Stimulated activated CD4-positive, alpha-beta T cell treated with anti-CD3 and anti-CD28 coated beads, TNF-alpha, amount 100 ng/mL, for 48 hours (primary cell): ENCODE results near the gene DIP2A.

ENCODE experiments used
- DNase-seq, 3 donors: peaks; one replicate each; pipeline ENCODE4 v3.0.0-alpha.2; 2020; ENCODE audit warnings: low read depth in 3 of 3

Gene DIP2A

DNA sequence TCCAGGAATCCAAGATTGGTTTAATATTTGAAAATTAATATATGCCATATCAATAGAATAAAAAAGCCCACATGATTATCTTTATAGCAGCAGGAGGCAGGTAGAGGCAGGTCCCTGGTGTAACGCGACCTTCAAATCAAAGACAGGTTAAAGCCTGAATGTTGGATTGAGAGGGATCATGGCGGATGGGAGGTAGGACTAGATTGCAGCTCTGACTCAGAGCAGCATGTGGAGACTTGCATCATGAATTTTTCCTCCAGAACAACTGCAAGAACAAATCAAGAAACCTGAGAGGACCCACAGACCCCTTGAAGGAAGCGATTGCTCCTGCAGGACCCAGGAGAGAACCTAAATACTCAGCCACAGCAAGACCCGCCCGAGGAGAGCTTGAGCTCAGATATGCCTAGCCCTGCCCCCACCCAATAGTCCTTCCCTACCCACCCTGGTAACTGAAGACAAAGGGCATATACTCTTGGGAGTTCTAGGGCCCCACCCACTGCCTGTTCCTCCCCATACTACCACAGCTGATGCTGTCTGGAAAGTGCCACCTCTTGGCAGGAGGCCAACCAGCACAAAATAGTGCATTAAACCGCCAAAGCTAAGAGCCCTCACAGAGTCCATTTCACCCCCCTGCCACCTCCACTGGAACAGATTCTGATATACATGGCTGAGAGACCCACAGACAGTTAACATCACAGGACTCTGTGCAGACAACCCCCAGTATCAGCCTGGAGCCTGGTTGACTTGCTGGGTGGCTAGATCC, 126.7 kb downstream of the DIP2A start:
- DNase-seq: no peak

DNA sequence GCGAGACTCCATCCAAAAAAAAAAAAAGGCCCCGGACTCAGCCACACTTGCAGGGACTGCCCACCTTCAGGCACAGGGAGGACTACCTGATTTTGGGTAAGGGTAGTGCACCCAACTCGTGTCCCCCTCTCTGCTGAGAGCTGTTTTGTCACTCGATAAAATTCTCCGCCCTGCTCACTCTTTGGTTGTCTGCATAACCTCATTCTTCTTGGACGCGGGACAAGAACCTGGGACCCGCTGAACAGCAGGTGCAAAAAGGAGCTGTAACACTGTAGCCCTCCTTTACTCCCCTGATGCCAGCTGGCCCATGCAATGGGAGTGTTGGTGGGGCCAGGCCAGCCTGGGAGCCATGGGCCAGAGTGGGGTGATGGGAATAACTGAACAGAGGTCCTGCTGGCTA, 135.6 kb downstream of the DIP2A start:
- DNase-seq: no peak

DNA sequence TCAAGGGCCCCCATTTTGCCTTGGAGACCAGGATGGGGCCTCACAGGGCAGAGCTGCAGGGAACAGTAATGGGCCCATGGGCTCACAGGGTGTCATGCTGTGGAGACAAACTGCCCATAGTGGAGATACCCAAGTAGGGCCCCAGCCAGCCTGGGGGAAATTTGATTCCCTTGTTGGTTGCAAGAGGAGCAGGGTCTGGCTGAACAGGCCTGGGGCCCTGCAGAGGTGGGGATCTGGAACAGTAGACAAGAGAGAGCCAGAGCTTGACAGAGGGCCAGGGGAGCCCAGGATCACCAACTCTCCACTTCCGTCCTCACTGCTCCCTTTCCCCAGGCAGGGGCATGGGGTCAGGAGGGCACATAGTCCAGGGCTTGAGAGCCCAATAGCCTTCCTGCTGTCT, 137.5 kb downstream of the DIP2A start:
- DNase-seq: no peak

DNA sequence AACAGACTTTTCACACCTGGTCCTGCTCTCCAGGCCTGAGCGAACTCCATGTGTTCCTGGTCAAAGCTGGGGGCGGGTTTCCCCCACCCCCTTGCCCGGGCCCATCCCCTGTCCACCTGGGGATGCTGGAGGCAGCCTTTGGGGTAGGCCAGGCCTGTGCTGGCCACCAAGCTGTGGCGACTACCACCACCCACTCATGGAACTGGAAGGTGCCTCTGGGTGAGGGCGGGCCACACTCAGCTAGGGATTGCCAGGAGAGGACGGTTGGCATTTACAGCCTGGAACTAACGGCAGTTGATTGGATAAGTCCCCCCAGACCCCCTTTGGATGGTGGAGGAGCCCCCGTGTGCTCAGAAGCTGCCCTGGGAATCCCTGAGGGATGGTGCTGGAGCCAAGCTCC, 138.3 kb downstream of the DIP2A start:
- DNase-seq: no peak

DNA sequence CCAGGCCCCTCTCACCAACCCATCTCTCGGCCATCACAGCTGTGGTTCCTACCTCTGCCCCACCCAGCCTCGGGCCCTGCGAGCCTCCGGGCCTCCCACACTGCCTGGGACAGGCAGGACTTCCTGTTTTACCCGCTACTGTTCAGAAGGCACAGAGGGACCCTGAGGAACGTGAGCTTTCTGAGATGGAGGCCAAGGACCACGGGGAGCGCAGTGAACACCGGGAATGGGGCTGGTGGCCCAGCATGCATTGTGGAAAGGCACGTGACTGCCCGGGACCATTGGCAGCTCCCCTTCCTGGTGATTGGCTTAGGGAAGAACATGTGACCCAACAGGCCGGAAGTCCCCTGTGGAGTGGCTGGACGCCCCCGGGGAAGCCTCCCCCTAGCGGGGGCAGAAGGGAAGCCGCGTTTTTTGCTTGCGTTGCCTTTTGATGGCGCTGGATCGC, 139.2 kb downstream of the DIP2A start:
- DNase-seq: no peak

DNA sequence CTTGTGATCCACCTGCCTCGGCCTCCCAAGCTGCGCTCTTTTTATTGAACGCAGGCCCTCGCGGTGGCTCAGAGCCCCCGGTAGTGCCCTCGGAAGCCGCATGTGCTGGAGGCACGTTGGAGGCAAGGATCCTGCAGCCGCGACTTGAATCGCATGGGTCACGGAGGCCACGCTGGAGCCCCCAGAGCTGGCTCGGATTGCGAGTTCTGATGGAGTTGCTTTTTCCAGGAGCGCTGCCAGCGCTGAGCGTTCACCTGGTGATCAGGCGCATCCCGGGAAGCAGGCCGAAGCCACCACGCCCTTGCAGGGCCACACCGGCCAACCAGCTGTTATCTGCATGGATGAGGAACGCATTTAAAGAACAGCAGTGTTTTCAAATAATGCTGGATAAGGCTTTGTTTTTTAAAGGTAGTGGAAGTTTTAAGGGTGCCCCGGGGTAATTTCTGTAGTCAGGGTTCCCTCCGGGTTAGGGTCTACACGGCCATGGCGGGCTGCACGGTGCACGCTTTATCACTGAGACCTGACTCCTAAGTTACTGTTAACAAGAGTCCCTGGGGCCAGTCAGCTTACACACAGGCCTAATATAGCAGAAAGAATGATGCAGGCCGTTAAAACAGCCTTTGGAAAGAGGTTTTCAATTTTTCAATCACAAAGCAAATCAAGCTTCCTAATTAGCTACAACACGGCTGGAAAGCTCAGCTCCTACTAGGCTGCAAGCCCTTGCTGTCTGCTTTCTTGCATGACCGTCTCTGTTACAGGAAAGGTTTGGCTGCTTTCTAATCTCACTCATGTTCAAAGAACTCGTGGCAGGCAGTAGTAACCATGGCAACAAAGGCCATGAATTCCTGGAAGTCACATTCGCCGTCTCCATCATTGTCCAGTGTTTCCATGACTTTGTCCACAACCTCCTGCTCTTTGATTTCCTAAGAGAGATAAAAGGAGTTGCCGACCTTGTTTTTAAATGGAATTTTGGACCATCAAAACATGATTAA, 140.2 kb downstream of the DIP2A start:
- no peak for DNase-seq

DNA sequence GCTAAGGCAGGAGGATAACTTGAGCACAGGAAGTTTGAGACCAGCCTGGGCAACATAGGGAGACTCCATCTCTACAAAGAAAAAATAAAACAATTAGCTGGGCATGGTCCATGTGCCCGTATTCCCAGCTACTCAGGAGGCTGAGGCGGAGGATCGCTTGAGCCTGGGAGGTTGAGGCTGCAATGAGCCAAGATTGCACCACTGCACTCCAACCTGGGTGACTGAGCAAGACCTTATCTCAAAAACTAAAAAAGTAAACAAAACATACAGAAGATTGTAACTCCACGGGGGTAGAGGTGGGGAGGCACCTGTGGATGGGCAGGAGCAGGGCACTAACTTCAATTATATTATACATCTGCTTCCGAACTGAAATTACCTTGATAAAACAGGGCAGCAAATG, 141.6 kb downstream of the DIP2A start:
- no peak for DNase-seq

DNA sequence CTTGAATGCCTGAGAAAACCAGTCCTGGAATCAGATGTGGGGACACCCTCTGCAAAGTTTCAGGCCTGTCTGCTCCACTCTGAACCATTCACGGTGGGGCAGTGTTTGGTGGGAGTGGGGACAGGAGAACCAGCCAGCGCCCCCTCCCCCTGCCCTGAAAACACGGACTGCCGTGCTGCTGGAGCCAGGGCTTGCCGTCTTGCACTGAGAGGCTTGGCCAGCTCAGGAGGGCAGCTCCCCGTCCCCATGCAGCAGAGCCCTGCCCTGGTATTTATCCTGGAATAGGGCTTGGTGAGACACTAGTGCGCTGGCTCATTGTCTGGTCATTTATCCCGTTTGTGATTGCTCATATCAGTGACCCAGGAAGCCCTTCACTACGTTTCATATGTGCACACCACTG, 142.3 kb downstream of the DIP2A start:
- no peak for DNase-seq

DNA sequence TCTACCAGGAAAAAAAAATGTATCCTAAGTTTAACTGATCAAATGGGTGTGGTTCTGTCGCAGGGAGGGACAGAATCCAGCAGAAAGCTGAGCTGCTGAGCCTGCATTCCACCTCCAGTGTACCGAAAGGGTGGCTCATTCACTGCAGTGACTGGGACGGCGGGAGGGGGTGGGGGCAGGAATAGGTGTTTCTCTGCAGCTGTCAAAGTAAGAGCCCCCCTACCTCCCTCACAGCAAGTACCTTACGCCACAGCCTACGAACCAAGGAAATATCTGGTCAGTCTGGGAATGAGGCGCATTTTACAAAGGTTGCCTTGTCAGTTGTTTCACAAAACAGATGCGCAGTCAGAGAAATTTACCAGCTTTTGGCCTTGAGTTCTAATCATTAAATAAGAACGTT, 144.5 kb downstream of the DIP2A start:
- no peak for DNase-seq

DNA sequence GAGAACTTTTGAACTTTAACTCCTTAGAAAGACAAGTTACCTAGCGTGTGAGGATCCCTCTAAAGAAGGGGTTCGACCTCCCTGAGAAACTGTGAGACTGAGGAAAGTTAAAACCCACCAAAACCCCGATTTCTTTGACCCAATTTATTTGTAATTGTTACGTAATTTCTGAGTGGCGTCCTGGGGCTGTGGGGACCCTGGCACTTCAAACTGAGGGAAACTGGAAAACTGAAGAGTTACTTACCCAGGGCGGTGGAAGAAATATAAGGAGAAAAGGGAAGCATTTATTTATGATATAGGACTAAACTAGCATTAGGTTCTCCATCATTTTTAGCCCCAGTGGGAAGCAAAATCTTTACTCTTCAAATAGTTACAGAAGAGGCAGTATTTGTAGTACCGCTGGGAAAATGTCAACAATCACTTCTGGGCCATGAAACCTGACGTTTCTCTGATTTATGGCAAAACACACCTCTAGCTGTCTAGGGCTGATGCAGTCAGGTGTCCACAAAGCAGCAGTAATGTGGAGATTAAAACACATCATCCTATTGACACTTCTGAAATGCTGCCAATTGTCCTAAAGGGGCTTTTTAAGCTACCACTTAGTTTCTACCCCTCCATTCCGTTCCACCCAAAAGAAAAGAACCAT, 145.8 kb downstream of the DIP2A start:
- DNase-seq: no peak

DNA sequence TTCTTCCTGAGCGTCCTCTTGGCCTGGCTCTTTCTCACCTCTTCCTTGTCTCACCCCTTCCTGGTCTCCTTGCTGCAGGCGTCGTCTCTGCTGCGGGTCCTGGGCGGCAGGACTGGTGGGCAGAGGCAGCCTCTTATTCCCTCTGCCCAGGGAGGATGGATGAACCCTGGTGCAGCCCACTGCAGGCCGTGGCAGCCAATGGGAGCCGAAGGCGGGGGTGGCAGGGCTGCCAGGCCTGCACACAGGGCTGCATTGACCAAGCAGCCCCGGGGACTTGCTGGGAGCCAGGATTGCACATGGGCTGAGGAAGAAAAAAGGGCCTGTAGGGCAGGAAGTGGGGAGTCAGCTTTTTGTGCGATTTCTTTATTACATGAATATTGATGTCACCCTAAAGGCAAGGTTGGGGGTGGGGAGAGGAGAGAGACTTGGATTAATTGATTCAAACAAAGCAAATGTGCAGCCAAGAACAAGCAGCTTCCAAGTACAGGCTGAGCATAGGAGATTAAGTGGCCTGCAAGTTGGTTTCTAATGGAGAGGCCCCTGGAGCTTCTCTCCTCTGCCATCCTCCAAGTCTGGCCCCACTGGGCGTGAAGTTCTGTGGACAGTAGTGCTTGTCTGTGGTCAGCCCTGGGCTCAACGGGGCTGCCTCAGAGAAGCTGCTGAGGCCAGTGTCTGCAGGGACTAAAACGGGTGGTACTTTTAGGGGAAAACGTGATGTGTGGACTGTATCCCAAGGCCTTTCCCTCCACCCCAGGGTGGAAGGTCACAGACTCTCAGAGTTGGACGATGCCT, 146.5 kb downstream of the DIP2A start, which contains the start of gene S100B:
S100B (minus strand) TSS at position 108 of the 792 bp plus-strand sequence. CDS start 2,667 bp downstream, outside the sequence.
- DNase-seq: no peak

DNA sequence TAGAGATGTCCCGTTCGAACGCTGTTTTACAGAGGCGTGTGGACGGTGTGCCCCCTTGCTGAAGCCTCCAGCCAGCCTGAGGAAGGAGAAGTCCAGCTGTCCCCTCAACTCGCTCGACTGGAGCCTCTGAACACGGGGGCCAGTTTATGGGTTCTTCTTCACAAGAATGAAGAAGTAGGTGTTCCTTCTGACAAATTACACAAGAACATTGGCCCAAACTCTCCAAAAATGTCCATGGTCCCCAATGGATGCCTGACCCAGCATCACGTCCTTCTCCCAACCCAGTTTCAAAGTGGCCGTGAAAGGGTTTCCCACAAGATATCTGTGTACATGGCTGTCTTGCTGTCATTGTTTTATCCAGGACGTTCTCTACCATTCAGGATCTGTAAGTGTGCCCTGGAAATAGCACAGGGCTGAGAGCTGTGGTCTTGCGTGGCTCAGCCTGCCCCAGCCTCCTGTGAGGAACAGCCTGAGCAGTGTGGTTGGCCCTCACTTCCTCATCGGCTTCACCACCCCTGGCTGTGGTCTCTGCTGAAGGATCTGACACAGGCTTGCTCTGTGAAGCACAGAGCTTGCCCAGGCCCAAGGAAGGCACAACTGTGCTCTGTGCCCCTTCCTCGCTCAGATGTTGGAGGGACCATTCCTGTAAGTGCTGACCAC, 147.2 kb downstream of the DIP2A start:
- peak in 1 of 3 donors; percentile 5 for DNase-seq

DNA sequence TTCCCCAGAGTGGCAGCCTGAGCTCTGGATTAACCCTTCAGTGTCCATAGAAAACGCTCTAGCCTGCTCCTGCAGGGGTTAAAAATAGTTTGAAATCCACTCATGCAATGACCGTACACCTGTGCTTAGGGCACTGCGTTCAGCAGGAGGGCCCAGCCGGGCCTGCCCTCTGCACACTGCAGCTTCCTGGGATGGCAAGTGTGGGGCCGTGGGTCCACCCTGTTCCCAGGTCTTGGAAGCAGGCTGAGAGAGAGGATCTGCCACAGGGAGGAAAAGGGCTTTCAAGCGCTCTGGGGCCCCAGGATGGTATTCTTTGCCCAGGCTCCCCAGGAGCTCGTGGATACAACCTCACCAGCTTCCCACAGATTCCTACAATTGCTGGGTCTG, 147.7 kb downstream of the DIP2A start:
- no peak for DNase-seq

DNA sequence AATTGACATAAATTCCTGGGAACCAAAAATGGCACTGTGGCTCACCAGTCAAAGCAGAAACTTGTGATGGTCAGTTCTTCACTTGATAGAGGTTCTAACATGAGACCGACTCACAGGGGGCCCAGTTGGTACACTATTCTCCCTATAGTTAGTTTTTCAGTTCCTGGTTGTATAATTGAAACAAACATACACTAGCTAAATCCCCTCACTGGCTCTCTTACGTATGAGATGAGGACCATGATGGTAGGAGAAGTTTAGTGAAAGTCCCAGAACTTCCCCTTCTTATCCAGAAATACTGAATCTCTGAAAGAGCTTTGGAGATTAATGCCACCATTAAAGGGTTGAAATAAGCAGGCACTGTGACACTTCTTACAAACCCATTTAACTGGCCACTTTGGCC, 148.9 kb downstream of the DIP2A start:
- DNase-seq: no peak

DNA sequence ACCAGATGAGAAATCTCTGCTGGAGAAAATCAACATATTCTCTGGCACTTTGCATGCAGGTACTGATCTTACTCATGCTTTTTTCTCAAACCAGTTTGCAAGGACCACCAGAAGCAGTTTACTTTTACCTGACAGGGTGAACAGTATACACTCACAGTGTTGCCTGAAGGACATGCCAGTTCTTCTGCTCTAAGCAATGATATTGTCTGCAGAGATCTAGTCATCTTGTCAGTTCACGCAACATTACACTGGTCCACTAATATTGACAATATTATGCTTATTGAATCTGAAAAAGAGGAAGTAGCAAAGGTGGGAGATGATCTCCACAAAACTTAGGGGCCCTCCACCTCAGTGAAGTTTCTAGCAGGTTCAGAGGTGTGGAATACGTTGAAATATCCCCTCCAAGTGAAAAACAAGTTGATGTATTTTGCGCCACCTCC, 150.0 kb downstream of the DIP2A start:
- no peak for DNase-seq

DNA sequence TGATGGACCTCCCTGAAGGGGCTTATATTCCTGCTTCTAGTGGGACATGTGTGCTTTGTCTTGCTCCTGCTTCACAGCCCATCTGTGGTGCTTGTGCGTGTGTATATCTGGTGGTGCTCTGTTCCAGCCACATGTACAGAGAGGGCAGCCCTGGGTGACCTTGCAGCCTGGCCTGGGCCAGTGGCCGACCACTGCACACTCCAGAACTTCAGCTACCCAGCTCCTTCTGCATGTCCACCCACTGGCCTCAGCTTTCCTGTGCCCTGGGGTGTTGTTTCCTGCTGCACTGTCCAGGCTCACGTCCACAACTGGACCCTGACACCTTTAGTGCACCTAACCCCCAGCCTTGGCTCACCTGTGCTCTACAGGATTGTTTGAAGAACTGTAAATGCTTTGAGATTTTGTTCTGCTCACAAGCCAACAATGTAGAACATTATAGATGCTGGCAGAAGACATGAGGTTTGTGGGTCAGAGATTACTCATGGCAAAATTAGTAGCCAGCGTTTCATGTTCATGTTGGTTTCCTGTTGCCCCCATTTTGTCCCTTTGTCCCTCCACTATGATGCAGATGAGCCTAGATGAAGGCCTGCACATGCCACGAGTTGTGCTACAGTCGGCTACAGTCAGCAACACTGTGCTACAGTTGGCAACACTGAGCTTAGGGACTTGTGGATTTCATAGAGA, 151.5 kb downstream of the DIP2A start:
- DNase-seq: no peak

DNA sequence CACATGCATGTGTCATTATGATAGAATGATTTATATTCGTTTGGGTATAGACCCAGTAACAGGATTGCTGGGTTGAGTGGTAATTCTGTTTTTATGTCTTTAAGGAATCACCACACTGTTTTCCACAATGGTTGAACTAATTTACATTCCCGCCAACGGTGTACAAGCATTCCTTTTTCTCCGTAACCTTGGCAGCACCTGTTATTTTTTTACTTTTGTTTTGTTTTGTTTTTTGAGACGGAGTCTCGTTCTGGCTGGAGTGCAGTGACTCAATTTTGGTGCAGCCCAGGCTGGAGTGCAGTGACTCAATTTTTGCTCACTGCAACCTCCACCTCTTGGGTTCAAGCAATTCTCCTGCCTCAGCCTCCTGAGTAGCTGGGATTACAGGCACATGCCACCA, 154.7 kb downstream of the DIP2A start:
- DNase-seq: no peak

DNA sequence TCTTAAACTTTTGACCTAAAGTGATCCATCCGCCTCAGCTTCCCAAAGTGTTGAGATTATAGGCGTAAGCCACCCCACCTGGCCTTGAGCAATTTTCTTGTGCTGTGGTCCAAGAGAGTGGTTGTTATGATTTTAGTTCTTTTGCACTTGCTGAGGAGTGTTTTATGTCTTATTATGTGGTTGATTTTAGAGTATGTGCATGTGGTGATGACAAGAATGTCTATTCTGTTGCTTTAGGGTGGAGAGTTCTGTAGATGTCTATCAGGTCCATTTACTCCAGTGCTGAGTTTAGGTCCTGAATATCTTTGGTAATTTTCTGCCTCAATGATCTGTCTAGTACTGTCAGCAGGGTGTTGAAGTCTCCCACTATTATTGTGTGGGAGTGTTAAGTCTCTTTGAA, 157.4 kb downstream of the DIP2A start:
- no peak for DNase-seq

DNA sequence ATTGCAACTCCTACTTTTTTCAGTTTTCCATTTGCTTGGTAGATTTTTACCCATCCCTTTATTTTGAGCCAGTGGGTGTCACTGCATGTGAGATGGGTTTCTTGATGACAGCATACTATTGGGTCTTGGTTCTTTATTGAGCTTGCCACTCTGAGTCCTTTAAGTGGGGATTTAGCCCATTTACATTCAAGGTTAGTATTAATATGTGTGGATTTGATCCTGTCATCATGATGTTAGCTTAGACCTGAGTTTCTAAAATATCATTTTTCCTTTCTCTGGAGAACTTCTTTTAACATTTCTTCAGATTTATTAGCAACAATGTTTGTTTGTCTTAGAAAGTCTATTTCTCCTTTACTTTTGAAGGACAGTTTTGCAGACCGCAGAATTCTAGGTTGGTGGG, 158.0 kb downstream of the DIP2A start:
- no peak for DNase-seq
